HTR-8/SVneo (cell line): Measurements from ENCODE around the gene ATP6V1E1.
"Not testable (repeated sequence)": the region's sequence is repeated elsewhere in the genome, so short reads cannot be mapped to it uniquely, and the experiment has no call there.

Experiments used
- DNase-seq: peaks from one replicate; pipeline ENCODE4 v3.0.0; 2011; ENCODE audit warnings: low spot score, mixed read lengths; ENCODE audit not compliant: insufficient read length
- FAIRE-seq: peaks from 2 replicates; lab custom pipeline; 2011; peaks lifted over from hg19 to GRCh38; lab: Jason Lieb, UNC

ATP6V1E1 gene

GRCh38 chr22:17636850-17637249 lies 8.3 kb upstream of the ATP6V1E1 start:
- not testable (repeated sequence) for DNase-seq, FAIRE-seq

DNA sequence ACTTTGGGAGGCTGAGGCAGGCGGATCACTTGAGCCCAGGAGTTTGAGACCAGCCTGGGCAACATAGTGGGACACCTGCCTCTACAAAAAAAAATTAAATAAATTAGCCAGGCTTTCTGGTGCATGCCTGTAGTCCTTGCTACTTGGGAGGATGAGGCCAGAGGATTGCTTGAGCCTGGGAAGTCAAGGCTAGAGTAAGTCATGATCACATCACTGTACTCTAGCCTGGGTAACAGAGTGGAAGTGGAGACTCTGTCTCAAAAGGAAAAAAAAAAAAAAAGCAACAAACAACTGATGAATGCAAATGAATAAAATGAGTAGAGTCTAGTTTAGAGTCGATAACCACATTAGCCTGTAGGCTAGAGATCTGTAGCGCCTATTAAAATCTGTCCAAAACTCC lies 6.1 kb upstream of the ATP6V1E1 start:
- DNase-seq (no peak), FAIRE-seq (no peak)

DNA sequence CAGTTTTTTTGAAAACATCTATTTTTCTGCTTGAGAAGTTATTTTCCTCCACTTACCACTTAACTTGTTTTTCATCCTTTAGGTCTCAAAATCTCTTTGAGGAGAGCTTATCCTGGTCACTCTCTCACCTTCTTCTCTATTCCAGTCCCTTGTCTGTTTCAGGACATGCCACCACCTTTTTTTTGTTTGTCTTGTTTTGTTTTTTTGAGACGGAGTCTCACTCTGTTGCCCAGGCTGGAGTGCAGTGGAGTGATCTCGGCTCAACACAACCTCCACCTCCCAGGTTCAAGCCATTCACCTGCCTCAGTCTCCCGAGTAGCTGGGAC lies 5.4 kb upstream of the ATP6V1E1 start:
- DNase-seq (no peak), FAIRE-seq (no peak)

GRCh38 chr22:17633217-17633997 lies 4.9 kb upstream of the ATP6V1E1 start:
- peak; percentile 34 for DNase-seq
- FAIRE-seq, result no peak

GRCh38 chr22:17631076-17631565 lies 2.6 kb upstream of the ATP6V1E1 start:
- FAIRE-seq (no peak), DNase-seq (no peak)

- FAIRE-seq, result no peak
- no peak for DNase-seq
Measured at GRCh38 chr22:17629641-17630040, 1.1 kb upstream of the ATP6V1E1 start.

DNA sequence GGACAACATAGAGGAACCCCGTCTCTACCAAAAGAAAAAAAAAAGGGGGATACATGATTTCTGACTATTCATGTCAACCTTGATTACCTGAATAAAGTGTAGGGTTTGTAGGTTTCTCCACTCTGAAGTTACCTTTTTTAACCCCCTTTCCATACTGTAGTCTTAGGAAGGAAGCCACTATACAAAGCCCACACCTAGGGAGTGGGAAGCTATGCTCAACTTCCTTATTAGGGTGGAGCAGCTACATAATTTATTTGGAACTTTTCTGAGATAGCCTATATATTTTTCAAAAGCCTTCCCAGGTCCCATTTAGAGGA lies 582 bp upstream of the ATP6V1E1 start:
- FAIRE-seq, result no peak
- no peak for DNase-seq

DNA sequence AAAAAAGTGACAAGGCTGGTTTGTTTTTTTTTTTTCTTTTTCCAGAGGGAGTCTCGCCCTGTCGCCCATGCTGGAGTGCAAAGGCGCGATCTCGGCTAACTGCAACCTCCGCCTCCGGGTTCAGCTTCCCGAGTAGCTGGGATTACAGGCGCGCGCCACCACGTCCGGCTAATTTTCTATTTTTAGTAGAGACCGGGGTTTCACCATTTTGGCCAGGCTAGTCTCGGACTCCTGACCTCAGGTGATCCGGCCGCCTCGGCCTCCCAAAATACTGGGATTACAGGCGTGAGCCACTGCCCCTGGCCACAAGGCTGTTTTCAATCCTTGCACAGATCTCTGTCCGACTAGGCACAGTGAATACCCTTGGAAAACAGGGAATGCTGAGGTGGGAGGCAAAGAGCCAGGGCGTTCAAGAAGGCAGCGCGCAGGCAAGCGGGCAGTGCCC lies 566 bp downstream of the ATP6V1E1 start:
- DNase-seq (no peak), FAIRE-seq (no peak)

GRCh38 chr22:17613280-17613679 lies 15.3 kb downstream of the ATP6V1E1 start:
- no peak for FAIRE-seq
- DNase-seq, result no peak

DNA sequence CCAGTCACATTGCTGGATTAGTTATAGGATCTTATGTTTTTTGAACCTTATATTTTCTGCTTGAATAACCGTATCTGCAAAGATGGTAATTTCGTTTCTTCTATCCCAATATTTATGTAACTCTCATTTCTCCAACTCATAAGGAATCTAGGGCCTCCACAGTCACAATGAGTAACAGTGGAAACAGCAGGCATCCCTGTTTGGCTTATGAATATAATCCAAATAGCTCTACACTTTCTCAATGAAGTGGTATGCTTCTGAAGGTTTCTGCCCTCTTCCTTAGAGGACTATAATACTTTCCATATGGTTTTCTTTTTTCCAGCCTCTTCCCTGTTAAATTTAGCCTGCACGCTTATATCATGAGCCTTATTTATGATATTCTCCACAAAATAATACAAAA lies 16.5 kb downstream of the ATP6V1E1 start:
- FAIRE-seq, result no peak

DNA sequence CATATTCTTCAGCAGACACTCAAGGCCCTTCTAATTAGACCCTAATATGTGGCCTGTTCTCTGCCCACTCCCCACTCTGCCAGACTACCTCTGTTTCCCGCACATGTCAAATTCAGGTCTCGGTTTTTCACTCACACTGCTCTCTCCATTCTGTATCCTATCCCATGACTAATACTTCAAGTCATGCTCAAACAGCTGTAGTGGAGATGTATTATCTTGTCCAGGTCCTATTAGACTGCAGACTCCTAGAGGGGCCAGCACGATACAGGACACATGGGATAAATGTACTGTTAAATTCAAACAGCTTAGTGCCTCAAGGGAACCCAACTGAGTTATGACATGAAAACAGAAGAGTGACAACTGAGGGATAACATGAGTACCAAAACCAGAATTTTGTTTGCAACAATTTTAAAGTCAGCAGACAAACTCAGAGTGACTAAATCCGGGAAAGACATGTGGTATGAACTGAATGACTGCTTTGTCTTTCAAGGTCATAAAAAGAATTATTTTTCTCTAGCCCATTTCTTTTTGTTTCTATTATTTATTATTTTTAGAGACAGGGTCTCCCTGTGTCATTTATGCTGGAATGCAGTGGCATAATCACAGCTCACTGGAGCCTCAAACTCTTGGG lies 20.5 kb downstream of the ATP6V1E1 start:
- no peak for FAIRE-seq

More for the DNA sequence above, 16.5 kb downstream of the ATP6V1E1 start:
- DNase-seq, result no peak

DNA sequence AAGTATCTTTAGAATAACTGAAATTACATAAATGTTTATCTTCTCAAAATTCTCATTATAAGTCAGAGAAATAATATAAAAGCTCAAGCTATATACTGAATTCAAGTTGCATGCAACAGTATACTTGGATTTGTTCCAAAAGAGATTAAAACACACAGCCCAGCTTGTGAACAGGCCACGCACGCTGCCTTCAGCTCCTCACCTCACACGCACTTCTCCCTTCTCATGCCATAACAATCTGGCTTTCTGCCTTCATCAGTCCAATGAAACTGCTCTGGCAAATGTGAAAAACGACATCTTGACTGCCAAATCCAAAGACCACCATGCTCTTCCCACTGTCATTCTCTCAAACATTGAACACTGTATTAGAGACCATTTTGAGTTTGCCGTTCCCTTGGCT lies 22.1 kb downstream of the ATP6V1E1 start:
- FAIRE-seq, result no peak
- no peak for DNase-seq

More for the DNA sequence above, 20.5 kb downstream of the ATP6V1E1 start:
- DNase-seq, result no peak

DNA sequence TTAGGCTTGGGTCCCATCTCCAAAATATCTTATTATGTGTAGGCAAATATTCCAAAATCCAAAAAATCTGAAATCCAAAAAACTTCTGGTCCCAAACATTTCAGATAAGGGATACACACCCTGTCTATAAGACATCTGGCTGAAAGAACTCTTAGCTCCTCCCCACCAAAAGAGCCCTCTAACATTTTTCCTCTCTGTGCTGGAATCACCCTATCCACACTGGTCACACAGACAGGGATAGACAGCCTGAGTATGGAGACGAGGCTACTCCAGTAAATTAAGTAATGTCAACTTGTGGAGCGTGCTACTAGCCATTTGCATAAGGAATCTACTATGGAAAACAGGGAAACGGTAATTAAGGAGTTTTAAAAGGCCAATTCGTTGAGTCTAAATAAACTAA lies 24.9 kb downstream of the ATP6V1E1 start:
- no peak for FAIRE-seq
- DNase-seq, result no peak

DNA sequence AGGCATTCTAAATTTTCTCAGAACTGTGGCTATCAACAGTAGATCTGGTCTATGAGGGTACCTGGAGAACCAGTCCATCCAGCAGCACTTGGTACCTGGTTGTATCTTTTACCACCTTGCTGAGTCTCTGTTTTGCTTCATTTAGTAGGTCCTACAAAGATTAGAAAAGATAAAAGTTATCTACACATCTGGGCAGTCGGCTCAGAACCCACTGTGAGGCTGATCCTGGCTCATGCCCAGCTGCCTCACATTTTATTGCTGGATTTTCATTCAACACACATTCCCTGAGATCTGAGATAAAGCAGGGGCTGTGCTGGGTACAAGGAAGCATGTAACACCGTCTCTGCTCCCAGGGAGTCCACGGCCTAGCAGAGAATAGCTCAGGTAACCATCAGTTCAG lies 27.5 kb downstream of the ATP6V1E1 start:
- no peak for DNase-seq
- no peak for FAIRE-seq

- DNase-seq, result no peak
- no peak for FAIRE-seq
Measured at GRCh38 chr22:17598318-17598717, 30.2 kb downstream of the ATP6V1E1 start.

DNA sequence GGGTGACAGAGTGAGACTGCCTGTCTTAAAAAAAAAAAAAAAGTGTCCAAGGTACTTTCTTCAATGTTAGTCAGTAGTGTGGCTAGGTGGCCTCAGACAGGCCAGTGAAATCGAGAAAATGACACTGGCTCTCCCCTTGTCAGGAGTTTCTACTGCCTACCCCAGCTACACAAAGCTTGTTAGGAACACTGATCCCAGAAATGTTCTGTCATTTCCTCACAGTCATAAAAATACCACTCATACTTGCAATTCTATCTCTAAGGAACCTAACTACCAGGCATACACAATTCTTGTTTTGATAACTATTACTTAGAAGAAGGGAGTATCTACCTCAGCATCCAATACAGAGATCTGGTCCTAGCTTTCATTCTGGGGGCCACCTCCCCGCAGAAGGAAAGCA lies 31.3 kb downstream of the ATP6V1E1 start:
- FAIRE-seq (no peak), DNase-seq (no peak)

DNA sequence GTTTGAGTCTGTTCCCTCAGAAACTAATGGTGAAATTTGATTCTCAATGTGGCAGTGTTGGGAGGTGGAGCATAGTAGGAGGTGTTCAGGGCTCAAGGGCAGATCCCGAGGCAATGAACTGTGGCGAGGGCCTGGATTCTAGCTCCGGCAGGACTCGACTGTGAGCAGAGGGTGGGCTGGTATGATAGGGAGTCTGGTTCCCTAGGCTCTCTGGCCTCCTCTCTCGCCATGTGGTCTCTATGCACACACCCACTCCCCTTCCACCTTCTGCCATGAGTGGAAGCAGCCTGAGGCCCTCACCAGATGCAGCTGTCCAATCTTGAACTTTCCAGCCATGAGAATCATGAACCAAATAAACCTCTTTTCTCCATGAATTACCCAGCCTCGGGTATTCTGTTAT lies 32.3 kb downstream of the ATP6V1E1 start:
- DNase-seq (no peak), FAIRE-seq (no peak)

GRCh38 chr22:17592201-17592600 lies 36.3 kb downstream of the ATP6V1E1 start:
- DNase-seq, result no peak
- no peak for FAIRE-seq

DNA sequence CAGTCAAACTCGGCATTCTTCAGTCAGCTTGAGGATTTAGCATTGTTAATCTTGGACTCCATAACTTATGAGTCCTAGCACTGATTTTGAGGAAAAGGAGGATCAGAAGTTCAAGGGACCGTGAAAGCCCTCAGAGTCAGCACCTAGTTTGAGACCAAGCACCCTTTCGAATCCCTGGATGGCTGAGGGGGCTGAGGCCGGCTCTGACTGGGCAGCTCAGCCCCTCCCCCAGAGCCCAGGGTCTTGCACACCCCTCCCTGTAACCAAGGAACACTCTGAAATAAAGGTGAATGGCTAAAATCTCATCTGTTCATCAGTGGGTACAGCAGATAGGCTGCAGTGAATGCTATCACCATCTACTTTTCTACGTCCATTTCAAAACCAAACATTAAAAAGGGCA lies 38.0 kb downstream of the ATP6V1E1 start:
- DNase-seq (no peak), FAIRE-seq (no peak)

GRCh38 chr22:17589810-17590375 lies 38.7 kb downstream of the ATP6V1E1 start:
- DNase-seq (no peak), FAIRE-seq (no peak)

DNA sequence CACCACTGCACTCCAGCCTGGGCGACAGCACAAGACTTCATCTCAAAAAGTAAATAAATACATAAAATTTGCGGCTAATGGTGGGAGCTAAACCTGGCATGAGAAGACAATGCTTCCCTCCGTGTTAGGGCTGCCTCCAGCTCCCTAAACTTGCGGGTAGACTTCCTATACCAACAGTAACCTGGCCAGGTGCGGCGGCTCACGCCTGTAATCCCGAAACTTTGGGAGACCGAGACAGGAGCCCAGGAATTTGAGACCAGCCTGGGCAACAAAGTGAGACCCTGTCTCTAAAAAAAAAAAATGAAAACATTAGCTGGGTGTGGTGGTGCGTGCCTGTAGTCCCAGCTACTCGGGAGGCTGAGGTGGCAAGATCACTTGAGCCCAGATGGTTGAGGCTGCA lies 39.9 kb downstream of the ATP6V1E1 start:
- DNase-seq, result no peak

GRCh38 chr22:17587629-17588028 lies 40.9 kb downstream of the ATP6V1E1 start:
- no peak for DNase-seq
- FAIRE-seq, result no peak

More for the DNA sequence above, 39.9 kb downstream of the ATP6V1E1 start:
- FAIRE-seq, result no peak
